Psoas muscle (tissue), 8 donors: Measurements from ENCODE around the gene TOPBP1. TPM values are rescaled to one million over a fixed set of nuclear protein-coding genes. Genes with fewer than 3 reads are reported as not detected.
"Not testable (repeated sequence)": the region's sequence is repeated elsewhere in the genome, so short reads cannot be mapped to it uniquely, and the experiment has no call there.

Experiments used
- ATAC-seq, 4 donors: fragments of 200-7000 bp; cut with Tn5 transposase; one replicate each; pipeline ENCODE4 v1.9.1; 2020; ENCODE audit warnings: moderate library complexity in 3 of 4, mild to moderate bottlenecking in 2 of 4
- DNase-seq, 2 donors: peaks; one replicate each; pipeline ENCODE4 v3.0.0-alpha.2; 2020
- H3K27ac ChIP-seq: fragments of 200-600 bp; one replicate; pipeline ENCODE4 v1.8.0; 2022
- H3K27me3 ChIP-seq, 3 donors: fragments of 200-600 bp in 1 of 3; one replicate each; pipeline versions ENCODE4 v1.6.1 to v1.8.0; 2013 to 2022; ENCODE audit warnings: low read length in 2 of 3, mild to moderate bottlenecking in 2 of 3, moderate library complexity in 1 of 3; ENCODE audit not compliant: insufficient read depth in 3 of 3
- H3K36me3 ChIP-seq, 2 donors: fragments of 200-600 bp in 1 of 2; one replicate each; pipeline versions ENCODE4 v1.6.1 to v1.8.0; 2013 to 2022; ENCODE audit warnings: low read depth in 1 of 2, mild to moderate bottlenecking in 1 of 2, moderate library complexity in 1 of 2; ENCODE audit not compliant: insufficient read depth in 1 of 2
- H3K4me1 ChIP-seq: fragments of 200-600 bp; one replicate; pipeline ENCODE4 v1.8.0; 2022
- H3K4me3 ChIP-seq: fragments of 200-600 bp; one replicate; pipeline ENCODE4 v1.8.0; 2022; ENCODE audit warnings: mild to moderate bottlenecking
- H3K9me3 ChIP-seq: fragments of 200-600 bp; one replicate; pipeline ENCODE4 v1.8.0; 2022
- CTCF ChIP-seq: fragments of 200-600 bp; IDR thresholded peaks from one replicate; pipeline ENCODE4 v1.8.0; 2022; ENCODE audit warnings: antibody characterized with exemption
- WGBS, 3 donors: extraction: QIAGEN DNeasy Blood & Tissue Kit; methylation state at CpG; one replicate each; pipeline versions ENCODE4 v1.1.6 to v1.1.7; 2013; 5-methylcytosine and 5-hydroxymethylcytosine counted together
- intact Hi-C, 2 donors: fragments of 100-400 bp; cut with DNase I; formaldehyde crosslinking; loops; one replicate each; pipeline versions ENCODE4 v1.11.0 to v1.14.2; 2022
- polyA plus RNA-seq, 3 donors: library from polyadenylated mRNA; stranded (reverse); fragments of 200-250 nt; gene quantifications; one replicate each; pipeline ENCODE4 v1.2.3, GENCODE V29; 2013
- total RNA-seq, 4 donors: library from RNA; stranded (reverse); fragmentation: NEBNext Ultra II Directional in 2 of 4; extraction: Animal tissue kit (Norgen Biotek cat#: 25700) in 2 of 4; gene quantifications; one replicate each; pipeline versions ENCODE4 v1.2.1 to v1.2.4, GENCODE V29; 2021 to 2023
- donor health status: healthy with polysubstance abuse.
- donor health status: DM: no; HTN: no; CAD: no; lungs with moderate emphysema.
- donor health status: Bipolar disorder and iron deficiency.
- donor health status: healthy.
- donor health status: DM: yes; HTN: yes; CAD: no.
- donor health status: DM: no; HTN: no; CAD: no.
- donor health status: DM: no; HTN: no; CAD: no.
- donor health status: DM: yes; HTN: yes; CAD: no.

TOPBP1 gene
- total and polyA plus RNA-seq, 7 donors = 5.7 to 10.5 (median 7.4) TPM

GRCh38 chr3:133693821-133694220 lies 32.1 kb upstream of the TOPBP1 start:
- TF ChIP-seq CTCF = no peak
- no peaks in the 10 kb centered on the region for H3K27me3 ChIP-seq
- no peaks in the 10 kb centered on the region for H3K36me3 ChIP-seq
- 81 to 85% (median 84%) methylated on average over 8 of the region's 8 CpGs for WGBS, 3 donors
- no peak overlapping the region for H3K4me3 ChIP-seq
- no peak for DNase-seq
- H3K27ac ChIP-seq = no peak overlapping the region
- H3K4me1 ChIP-seq = no peaks in the 10 kb centered on the region
- no peaks in the 10 kb centered on the region for H3K9me3 ChIP-seq
- no peak for ATAC-seq
- intact Hi-C loops = no loop called here

- Histone ChIP-seq H3K4me1 (no peaks in the 10 kb centered on the region), H3K36me3 (no peaks in the 10 kb centered on the region), H3K4me3 (no peak overlapping the region), H3K27ac (no peak overlapping the region), H3K27me3 (no peaks in the 10 kb centered on the region), H3K9me3 (no peaks in the 10 kb centered on the region)
- DNase-seq = no peak
- no peak for TF ChIP-seq CTCF
- intact Hi-C loops = no loop called here
- WGBS, 3 donors = 87 to 89% (median 87%) methylated on average over 3 to 4 of the region's 4 CpGs
- no peak for ATAC-seq
These were observed 31.0 kb upstream of the TOPBP1 start for GRCh38 chr3:133692759-133693158.

- Histone ChIP-seq H3K36me3 (no peaks in the 10 kb centered on the region), H3K27ac (no peak overlapping the region), H3K4me3 (no peak overlapping the region), H3K4me1 (no peaks in the 10 kb centered on the region), H3K9me3 (no peaks in the 10 kb centered on the region), H3K27me3 (no peaks in the 10 kb centered on the region)
- DNase-seq (no peak), ATAC-seq (no peak)
- intact Hi-C loops = no loop called here
- TF ChIP-seq CTCF = no peak
- 62 to 73% (median 64%) methylated on average over 6 of the region's 6 CpGs for WGBS, 3 donors
These were observed 29.7 kb upstream of the TOPBP1 start for GRCh38 chr3:133691273-133692107.

GRCh38 chr3:133677993-133678392 lies 16.3 kb upstream of the TOPBP1 start:
- peaks cover 0 to 44% (median 11%) of the 10 kb centered on the region in 3 donors for H3K27me3 ChIP-seq
- H3K9me3 ChIP-seq, ATAC-seq, intact Hi-C loops, DNase-seq, H3K27ac ChIP-seq, H3K4me3 ChIP-seq, H3K36me3 ChIP-seq, H3K4me1 ChIP-seq: not testable (repeated sequence)
- 90 to 96% (median 93%) methylated on average over 2 of the region's 2 CpGs for WGBS, 3 donors

- TF ChIP-seq CTCF = no peak
- H3K4me1 ChIP-seq = no peaks in the 10 kb centered on the region
- no peak for ATAC-seq
These were observed 14.8 kb upstream of the TOPBP1 start for GRCh38 chr3:133676336-133677118.

More at GRCh38 chr3:133676336-133677118, 14.8 kb upstream of the TOPBP1 start:
- no peaks in the 10 kb centered on the region for H3K9me3 ChIP-seq
- no peaks in the 10 kb centered on the region for H3K36me3 ChIP-seq
- H3K27me3 ChIP-seq = peaks cover 0 to 51% (median 11%) of the 10 kb centered on the region in 3 donors
- 31 to 38% (median 35%) methylated on average over 11 of the region's 11 CpGs for WGBS, 3 donors
- intact Hi-C loops = no loop called here
- no peak for DNase-seq
- H3K27ac ChIP-seq = no peak overlapping the region
- no peak overlapping the region for H3K4me3 ChIP-seq
